HG02870 (cell line): ENCODE measurements around the gene RAB27B.

Experiments used
- ATAC-seq: cut with Tn5 transposase; IDR thresholded peaks from one replicate; pipeline ENCODE4 v1.9.1; 2021; ENCODE audit warnings: mild to moderate bottlenecking, moderate library complexity; ENCODE audit not compliant: unreplicated experiment

The RAB27B gene

DNA sequence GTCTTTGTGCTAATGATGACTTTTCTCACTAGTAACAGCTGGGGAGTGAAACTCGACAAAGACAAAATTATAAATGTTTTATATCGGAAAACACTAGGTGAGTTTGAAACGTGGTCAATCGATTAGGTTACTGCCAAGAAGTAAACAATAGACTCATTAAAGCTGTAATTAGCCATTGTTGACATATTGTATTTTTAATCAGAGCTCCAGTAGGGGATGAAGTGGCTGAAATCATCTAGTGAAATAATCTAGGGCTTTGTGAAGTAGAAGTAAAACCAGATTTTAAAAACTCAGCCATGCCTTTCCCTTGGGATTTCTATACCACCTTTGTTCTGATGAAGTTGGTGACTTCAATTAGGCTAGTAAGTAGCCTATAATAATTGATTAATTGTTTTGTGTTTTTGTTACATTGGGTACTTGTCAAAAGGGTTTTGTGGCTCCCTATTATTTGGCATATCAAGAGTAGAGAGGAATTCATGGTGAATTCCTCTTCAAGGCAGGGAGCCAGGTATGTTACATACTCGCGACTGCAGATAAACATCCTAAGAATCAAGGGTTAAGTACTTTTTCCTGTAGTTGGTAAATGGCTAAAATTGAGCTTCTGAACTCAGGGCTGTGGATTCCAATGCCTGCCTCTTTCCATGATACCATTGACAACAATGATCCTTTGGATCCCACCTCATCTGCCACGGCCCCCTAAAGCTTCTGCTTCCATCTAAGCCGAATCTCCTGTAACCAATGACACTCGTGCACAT is 31.6 kb downstream of the RAB27B start:
- no peak for ATAC-seq

GRCh38 chr18:54860941-54861340 is 32.7 kb downstream of the RAB27B start:
- ATAC-seq = no peak

GRCh38 chr18:54867131-54867530 is 38.9 kb downstream of the RAB27B start:
- no peak for ATAC-seq

GRCh38 chr18:54871231-54871630 is 43.0 kb downstream of the RAB27B start:
- no peak for ATAC-seq

GRCh38 chr18:54872681-54873080 is 44.4 kb downstream of the RAB27B start:
- no peak for ATAC-seq

DNA sequence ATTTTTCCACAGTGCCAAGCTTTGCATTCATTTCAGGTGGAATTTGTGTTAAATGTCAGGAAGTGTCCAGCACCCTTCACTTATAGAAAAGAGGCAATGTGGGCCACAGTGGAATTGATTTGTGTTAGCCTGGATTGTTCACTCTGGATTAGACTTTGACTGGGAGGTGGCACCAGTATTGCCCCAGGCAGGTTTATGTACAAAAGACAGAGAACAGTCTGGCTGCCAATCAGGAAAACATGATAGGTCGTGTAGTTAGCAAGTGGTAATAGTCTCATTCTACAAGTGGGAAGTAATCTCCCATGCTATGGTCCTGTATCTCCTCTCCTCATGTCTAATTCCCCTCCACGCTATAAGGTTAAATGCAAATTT is 45.6 kb downstream of the RAB27B start:
- ATAC-seq = no peak

GRCh38 chr18:54875063-54875462 is 46.8 kb downstream of the RAB27B start:
- ATAC-seq = no peak

DNA sequence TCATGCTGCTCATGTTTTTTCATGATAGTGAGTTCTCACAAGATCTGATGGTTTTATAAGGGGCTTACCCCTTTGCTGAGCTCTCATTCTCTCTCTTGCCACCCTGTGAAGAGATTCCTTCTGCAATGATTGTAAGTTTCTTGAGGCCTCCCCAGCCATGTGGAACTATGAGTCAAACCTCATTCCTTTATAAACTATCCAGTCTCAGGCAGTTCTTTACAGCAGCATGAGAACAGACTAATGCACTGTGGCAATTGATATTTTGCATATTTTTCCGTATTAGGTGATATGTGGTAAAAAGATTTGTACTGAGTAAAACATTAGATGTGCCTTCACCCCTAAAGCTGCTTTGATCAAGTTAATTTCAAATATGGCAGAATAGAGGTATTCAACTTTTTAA is 48.8 kb downstream of the RAB27B start:
- no peak for ATAC-seq

GRCh38 chr18:54878159-54878622 is 49.9 kb downstream of the RAB27B start:
- no peak for ATAC-seq

DNA sequence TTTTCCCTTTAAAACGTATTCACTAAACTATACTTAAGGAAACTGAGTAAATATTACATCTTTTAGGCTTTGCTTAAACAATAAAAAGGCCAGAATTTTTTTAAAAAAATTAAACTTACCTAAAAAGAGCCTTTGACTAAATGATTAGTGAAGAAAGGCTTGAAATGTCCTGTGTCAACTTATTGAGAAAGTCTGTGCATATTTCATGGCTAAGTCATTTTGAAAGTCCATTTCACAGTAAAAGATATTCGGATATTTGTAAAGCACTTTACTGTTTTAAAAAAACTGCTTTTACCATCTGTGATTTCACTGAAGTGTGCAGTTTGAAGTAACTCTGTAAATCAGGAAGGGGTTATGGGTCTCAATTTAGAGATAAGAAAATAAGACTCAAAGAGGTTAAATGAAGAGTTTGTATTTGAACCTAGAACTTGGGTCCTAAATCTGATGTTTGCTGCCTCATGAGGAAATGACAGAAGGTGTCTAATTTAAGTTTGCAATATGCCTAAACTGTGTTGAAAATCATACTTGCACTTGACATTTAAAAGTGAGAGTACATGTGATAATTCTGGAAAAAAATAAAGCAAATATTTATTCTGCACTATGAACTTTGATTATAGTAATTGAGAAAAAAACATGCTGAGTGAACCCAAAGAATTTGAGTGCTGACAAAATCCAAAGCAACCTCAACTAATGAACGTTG is 50.5 kb downstream of the RAB27B start:
- no peak for ATAC-seq

DNA sequence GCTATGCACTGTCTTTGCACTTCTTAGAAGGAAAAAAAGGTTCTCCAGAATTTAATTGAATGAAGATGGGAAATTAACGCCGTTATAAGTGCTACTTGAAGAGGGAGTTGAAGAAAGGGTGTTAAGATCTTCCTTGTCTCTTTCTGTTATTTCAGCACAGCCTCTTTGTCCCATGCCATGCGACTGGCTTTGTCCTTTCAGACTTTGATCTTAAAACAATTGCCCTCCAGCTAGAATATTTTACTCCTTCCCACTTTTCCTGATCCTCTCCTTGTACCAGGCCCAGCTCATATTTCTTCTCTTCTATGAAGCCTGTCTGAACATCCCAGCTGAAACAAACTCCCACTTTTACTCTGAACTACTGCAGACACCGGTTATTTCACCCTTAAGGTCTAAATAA is 51.4 kb downstream of the RAB27B start:
- ATAC-seq = no peak

DNA sequence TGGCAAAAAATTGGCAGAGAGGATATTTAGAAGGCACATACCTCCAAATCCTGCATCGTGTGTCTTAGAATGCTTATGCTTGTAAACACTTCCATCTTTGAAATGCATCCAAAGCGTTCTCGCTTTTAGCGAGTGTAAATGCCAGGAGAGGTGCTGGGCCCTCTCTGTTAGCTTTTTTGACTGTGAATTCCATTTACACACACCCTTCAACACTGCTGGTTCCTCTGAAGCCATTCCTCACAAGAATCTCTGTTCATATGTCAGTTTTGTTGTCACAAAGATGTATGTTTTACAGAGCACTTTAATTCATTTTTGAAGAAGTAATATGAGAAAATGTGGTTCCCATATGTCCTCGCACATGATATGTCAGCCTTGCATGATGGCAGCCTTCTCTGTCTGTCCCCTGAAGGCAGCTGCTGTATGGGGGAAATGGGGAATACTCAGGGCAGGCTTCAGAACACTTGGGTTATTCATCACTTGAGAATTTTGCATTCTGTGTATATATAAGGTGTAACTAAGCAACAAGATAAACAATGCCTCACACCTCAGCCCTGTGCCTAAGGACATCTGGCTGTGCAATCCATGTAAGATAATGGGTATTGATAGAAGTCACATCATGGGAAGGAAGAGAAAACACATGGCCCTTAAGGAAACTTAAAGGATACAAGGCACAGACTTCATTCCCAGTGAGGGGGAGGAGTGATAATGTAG is 52.3 kb downstream of the RAB27B start:
- ATAC-seq = no peak

DNA sequence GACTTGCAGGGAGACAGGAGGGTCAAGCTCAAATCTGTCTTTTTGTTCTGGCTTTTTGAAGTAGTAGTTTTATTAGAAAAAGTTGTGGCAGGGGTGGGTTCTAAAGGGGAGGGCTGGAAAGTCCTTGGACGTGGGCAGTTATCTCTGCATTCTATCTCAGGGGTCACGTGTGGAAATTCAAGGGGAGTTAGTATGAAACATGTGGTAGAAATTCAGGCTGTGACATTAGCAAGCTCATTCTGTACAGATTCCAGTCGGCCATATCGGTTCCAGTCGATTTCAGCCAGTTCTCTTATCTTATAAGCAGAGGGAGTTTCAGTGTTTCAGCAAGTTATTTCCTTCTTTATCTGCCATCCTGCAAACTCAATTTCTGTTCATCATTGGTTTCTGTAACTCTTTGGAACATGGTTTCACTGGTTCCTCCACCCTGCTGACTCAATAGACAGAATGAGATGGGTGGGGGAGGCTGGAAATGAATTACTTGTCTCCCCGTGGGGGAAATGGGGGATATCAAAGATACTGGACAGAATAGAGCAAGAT is 53.0 kb downstream of the RAB27B start:
- ATAC-seq = no peak

GRCh38 chr18:54882318-54882717 is 54.0 kb downstream of the RAB27B start:
- no peak for ATAC-seq

GRCh38 chr18:54883816-54884604 is 55.7 kb downstream of the RAB27B start:
- ATAC-seq = no peak

GRCh38 chr18:54888378-54888777 is 60.1 kb downstream of the RAB27B start:
- no peak for ATAC-seq

DNA sequence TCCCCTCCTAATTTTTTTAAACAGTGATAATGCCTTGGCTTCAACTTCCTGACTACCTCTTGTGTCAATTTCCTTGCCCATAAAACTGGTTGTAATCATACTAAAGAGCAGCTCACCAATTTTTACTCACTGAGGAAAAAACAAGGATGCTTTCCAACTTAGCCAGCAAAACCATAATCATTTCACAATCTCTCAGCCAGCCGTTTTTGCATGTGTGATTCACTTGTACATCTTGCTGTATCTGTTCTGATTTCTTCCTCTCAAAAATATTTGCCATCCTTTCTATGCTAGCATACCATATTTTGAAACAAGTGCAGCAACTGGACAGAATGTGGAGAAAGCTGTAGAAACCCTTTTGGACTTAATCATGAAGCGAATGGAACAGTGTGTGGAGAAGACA is 60.7 kb downstream of the RAB27B start:
- ATAC-seq = no peak

GRCh38 chr18:54899500-54899899 is 71.2 kb downstream of the RAB27B start:
- no peak for ATAC-seq

DNA sequence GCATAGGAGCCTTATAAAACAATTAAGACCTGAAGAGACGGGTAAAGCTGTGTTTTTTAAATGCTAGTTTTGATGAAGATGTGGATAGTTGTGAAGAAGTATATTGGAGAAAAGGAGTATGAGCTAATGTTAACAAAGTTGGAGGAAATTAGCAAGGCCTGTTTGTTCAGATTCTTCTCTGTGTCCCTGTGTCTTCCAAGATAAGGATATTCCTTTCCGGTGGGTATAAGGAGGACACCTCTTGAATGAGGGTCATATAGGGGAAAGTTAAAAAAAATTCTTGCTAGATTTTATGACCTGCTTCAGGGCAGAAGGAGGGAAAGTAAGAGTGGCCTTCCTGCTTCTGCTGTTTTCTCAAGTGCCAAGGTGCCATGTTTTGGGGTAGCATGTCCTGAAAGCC is 72.0 kb downstream of the RAB27B start:
- ATAC-seq = no peak

GRCh38 chr18:54904581-54904980 is 76.3 kb downstream of the RAB27B start:
- ATAC-seq = no peak

GRCh38 chr18:54905629-54906028 is 77.4 kb downstream of the RAB27B start:
- ATAC-seq = no peak
